GM12865 (cell line): ENCODE data around the gene KCND3.

Experiments
- DNase-seq: peaks from one replicate; pipeline ENCODE4 v3.0.0; 2010; ENCODE audit warnings: low read depth
- H3K4me3 ChIP-seq: 2 replicates; pipeline ENCODE4 v1.5.1; 2011; ENCODE audit warnings: mild to moderate bottlenecking, low read depth, low read length, control low read depth
- TF ChIP-seq, protein P1 (sequence below): IDR thresholded peaks from 2 replicates; pipeline ENCODE4 v1.5.1; 2011; ENCODE audit warnings: low read length, control low read depth, low read depth, inconsistent platforms; ENCODE audit not compliant: insufficient read depth; ENCODE audit errors: missing control alignments

The KCND3 gene

DNA sequence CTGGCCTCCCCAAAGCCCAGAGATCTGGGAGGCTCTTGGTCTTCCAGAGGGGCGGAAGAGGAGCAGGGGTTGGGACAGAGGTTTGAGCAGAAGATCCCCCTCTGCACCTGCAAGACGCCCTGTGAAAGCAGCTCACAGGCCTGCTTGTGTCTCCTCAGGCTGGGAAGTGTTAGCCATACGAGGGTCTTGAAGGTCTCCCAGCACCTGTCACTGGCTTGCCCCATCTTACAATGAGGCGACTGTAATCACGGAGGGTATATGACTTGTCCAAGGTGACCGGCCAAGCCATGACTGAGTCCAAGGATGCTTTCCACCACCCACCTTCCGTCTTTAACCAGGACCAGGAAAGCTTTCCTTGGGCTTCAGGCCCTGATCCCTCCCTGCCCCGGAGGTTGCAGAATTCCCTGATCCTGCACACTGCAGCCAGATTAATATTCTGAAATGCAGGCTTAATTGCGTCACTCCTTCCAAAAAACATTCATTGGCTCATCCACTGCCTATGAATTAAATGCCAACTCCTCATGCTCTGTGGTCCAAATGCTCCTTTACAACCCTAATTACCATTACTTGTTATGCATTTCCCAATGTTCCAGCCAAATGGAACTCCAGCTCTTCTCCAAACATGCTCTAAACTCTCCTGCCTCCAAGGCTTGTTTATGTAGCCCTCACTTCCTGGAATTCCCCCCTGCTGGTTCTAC, 169.8 kb downstream of the KCND3 start:
- H3K4me3 ChIP-seq: no peak overlapping the region
- TF ChIP-seq, protein P1, sequence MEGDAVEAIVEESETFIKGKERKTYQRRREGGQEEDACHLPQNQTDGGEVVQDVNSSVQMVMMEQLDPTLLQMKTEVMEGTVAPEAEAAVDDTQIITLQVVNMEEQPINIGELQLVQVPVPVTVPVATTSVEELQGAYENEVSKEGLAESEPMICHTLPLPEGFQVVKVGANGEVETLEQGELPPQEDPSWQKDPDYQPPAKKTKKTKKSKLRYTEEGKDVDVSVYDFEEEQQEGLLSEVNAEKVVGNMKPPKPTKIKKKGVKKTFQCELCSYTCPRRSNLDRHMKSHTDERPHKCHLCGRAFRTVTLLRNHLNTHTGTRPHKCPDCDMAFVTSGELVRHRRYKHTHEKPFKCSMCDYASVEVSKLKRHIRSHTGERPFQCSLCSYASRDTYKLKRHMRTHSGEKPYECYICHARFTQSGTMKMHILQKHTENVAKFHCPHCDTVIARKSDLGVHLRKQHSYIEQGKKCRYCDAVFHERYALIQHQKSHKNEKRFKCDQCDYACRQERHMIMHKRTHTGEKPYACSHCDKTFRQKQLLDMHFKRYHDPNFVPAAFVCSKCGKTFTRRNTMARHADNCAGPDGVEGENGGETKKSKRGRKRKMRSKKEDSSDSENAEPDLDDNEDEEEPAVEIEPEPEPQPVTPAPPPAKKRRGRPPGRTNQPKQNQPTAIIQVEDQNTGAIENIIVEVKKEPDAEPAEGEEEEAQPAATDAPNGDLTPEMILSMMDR: no peak
- no peak for DNase-seq

DNA sequence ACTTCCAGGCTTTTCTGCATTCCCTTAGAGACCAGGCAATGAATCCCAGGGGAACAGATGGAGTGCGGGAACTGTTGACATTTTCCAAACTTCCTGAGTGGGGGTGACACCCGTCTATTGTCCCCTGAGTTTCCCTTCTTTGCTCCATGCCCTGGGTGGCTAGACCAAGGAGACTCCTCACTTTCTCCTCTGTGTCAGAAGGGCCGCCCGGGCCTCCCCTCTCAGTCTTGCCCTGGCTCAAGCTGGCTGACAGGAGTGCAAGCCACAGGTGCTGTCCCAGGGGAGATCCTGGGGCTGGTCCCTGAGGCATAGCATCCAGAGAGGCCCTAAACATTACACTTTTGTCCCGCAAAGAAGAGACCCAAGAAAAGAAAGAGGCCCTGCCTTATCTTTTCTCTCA, 170.9 kb downstream of the KCND3 start:
- DNase-seq: no peak
- no peak overlapping the region for H3K4me3 ChIP-seq
- TF ChIP-seq, protein P1: no peak

- TF ChIP-seq, protein P1: no peak
- H3K4me3 ChIP-seq: no peak overlapping the region
- no peak for DNase-seq
These were observed 171.4 kb downstream of the KCND3 start for GRCh38 chr1:111818081-111818480.

GRCh38 chr1:111814642-111815041, 174.8 kb downstream of the KCND3 start:
- TF ChIP-seq, protein P1: no peak
- no peak for DNase-seq
- H3K4me3 ChIP-seq: no peak overlapping the region

- H3K4me3 ChIP-seq: no peak overlapping the region
- no peak for DNase-seq
- TF ChIP-seq, protein P1: no peak
These were observed 175.2 kb downstream of the KCND3 start for GRCh38 chr1:111814305-111814628.

DNA sequence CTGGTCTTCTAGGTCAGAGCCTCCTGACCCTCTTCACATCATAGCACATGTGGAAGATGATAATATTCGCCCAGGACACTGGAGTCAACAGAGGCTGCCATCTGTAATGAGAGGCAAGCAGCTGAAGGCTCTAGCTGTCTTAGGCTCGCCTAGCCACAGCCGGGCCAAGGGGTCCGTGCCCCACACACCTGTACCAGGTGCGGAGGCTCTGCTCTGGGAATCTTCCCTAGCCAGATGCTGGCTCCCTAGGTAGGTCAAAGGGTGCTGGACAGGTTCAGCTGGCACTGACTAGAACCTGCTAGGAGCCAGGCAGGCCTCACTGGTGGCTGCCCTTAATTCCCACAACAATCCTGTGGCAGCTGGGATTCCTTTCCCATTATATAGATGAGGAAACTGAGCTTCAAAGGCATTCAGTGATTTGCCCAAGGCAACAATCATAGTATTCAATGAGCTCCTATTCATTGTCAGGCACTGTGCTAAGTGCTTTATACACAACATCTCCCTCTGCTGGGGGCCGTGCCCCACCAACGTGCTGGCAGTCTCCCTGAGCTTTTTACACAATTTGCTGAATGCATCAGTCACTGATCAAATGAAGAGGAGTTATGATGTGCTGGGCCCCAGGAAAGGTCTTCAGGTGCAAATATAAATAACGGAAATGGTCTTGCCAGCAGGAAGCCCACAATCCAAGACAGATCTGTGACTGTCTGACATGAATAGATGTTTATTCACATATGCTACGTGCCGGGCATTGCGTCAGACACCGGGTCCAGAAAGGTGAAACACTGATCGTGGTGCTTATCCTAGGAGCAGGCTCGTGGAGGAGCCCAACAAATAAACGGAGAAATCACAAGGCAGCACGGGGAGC, 175.8 kb downstream of the KCND3 start:
- H3K4me3 ChIP-seq: no peak overlapping the region
- TF ChIP-seq, protein P1: peak; percentile 8
- DNase-seq: no peak
